ENCODE data around the gene GPC3. TPM values are rescaled to one million over a fixed set of nuclear protein-coding genes. Genes with fewer than 3 reads are reported as not detected.

The GPC3 gene
- total and polyA plus RNA-seq, 4 donors = 8.3 to 270 (median 52.4) TPM

GRCh38 chrX:133689997-133690599, 295.3 kb downstream of the GPC3 start:
- H3K27me3 ChIP-seq (ENCODE audit: control insufficient read depth in 3 of 3, insufficient read depth in 3 of 3, low read length in 2 of 3) = peaks cover 0 to 25% (median 8%) of the 10 kb centered on the region in 3 donors
- H3K9me3 ChIP-seq (ENCODE audit: control insufficient read depth in 4 of 4, insufficient read depth in 3 of 4, low read length in 3 of 4) = no peaks in the 10 kb centered on the region
- H3K4me3 ChIP-seq = no peak overlapping the region
- no peaks in the 10 kb centered on the region for H3K4me1 ChIP-seq (ENCODE audit: control insufficient read depth in 5 of 5, insufficient read depth in 5 of 5, low read length in 5 of 5)
- H3K27ac ChIP-seq (ENCODE audit: low read depth in 1 of 2, low read length in 1 of 2) = no peak overlapping the region
- no peak for TF ChIP-seq CTCF (IDR thresholded peaks at IDR 0.05; ENCODE audit: control extremely low read depth, extremely low read depth)
- no peak for ATAC-seq (ENCODE audit: insufficient read depth, low FRiP score)
- no peak overlapping the region for H3K9ac ChIP-seq (ENCODE audit: insufficient read depth in 1 of 2, low read length in 2 of 2)
- H3K36me3 ChIP-seq (ENCODE audit: control insufficient read depth in 4 of 4, insufficient read depth in 4 of 4, low read length in 4 of 4) = peaks cover 0 to 4% (median under 1%) of the 10 kb centered on the region in 4 donors
- WGBS, 2 donors = 86 to 94% methylated on average over 1 of the region's 1 CpG
- no peak for DNase-seq

- Histone ChIP-seq H3K27me3 (ENCODE audit: control insufficient read depth in 3 of 3, insufficient read depth in 3 of 3, low read length in 2 of 3) (peaks cover 0 to 23% (median 0%) of the 10 kb centered on the region in 3 donors), H3K27ac (ENCODE audit: low read depth in 1 of 2, low read length in 1 of 2) (no peak overlapping the region), H3K4me1 (ENCODE audit: control insufficient read depth in 5 of 5, insufficient read depth in 5 of 5, low read length in 5 of 5) (no peaks in the 10 kb centered on the region), H3K9ac (ENCODE audit: insufficient read depth in 1 of 2, low read length in 2 of 2) (no peak overlapping the region), H3K36me3 (ENCODE audit: control insufficient read depth in 4 of 4, insufficient read depth in 4 of 4, low read length in 4 of 4) (peaks cover 0 to 2% (median under 1%) of the 10 kb centered on the region in 4 donors), H3K9me3 (ENCODE audit: control insufficient read depth in 4 of 4, insufficient read depth in 3 of 4, low read length in 3 of 4) (no peaks in the 10 kb centered on the region), H3K4me3 (no peak overlapping the region)
- no peak for ATAC-seq (ENCODE audit: insufficient read depth, low FRiP score)
- TF ChIP-seq CTCF (IDR thresholded peaks at IDR 0.05; ENCODE audit: control extremely low read depth, extremely low read depth) = no peak
- WGBS, 2 donors = 31 to 47% methylated on average over 3 of the region's 3 CpGs
- DNase-seq = no peak
These were observed 299.6 kb downstream of the GPC3 start for GRCh38 chrX:133685822-133686221.

GRCh38 chrX:133681897-133682296, 303.5 kb downstream of the GPC3 start:
- DNase-seq (no peak), ATAC-seq (ENCODE audit: insufficient read depth, low FRiP score) (no peak)
- no peak overlapping the region for H3K9ac ChIP-seq (ENCODE audit: insufficient read depth in 1 of 2, low read length in 2 of 2)
- H3K36me3 ChIP-seq (ENCODE audit: control insufficient read depth in 4 of 4, insufficient read depth in 4 of 4, low read length in 4 of 4) = peaks cover 0 to 4% (median 0%) of the 10 kb centered on the region in 4 donors
- no peak overlapping the region for H3K27ac ChIP-seq (ENCODE audit: low read depth in 1 of 2, low read length in 1 of 2)
- H3K4me1 ChIP-seq (ENCODE audit: control insufficient read depth in 5 of 5, insufficient read depth in 5 of 5, low read length in 5 of 5) = no peaks in the 10 kb centered on the region
- 53 to 70% methylated on average over 6 of the region's 6 CpGs for WGBS, 2 donors
- no peaks in the 10 kb centered on the region for H3K9me3 ChIP-seq (ENCODE audit: control insufficient read depth in 4 of 4, insufficient read depth in 3 of 4, low read length in 3 of 4)
- H3K27me3 ChIP-seq (ENCODE audit: control insufficient read depth in 3 of 3, insufficient read depth in 3 of 3, low read length in 2 of 3) = peaks cover 0 to 19% (median 14%) of the 10 kb centered on the region in 3 donors
- H3K4me3 ChIP-seq = no peak overlapping the region
- TF ChIP-seq CTCF (IDR thresholded peaks at IDR 0.05; ENCODE audit: control extremely low read depth, extremely low read depth) = no peak

GRCh38 chrX:133681421-133681820, 304.0 kb downstream of the GPC3 start:
- peaks cover 0 to 4% (median 0%) of the 10 kb centered on the region in 4 donors for H3K36me3 ChIP-seq (ENCODE audit: control insufficient read depth in 4 of 4, insufficient read depth in 4 of 4, low read length in 4 of 4)
- DNase-seq (no peak), ATAC-seq (ENCODE audit: insufficient read depth, low FRiP score) (no peak)
- H3K9me3 ChIP-seq (ENCODE audit: control insufficient read depth in 4 of 4, insufficient read depth in 3 of 4, low read length in 3 of 4) = no peaks in the 10 kb centered on the region
- H3K4me1 ChIP-seq (ENCODE audit: control insufficient read depth in 5 of 5, insufficient read depth in 5 of 5, low read length in 5 of 5) = no peaks in the 10 kb centered on the region
- 34 to 55% methylated on average over 3 of the region's 3 CpGs for whole genome bisulfite sequencing, 2 donors
- no peak for TF ChIP-seq CTCF (IDR thresholded peaks at IDR 0.05; ENCODE audit: control extremely low read depth, extremely low read depth)
- H3K27ac ChIP-seq (ENCODE audit: low read depth in 1 of 2, low read length in 1 of 2) = no peak overlapping the region
- H3K9ac ChIP-seq (ENCODE audit: insufficient read depth in 1 of 2, low read length in 2 of 2) = no peak overlapping the region
- peaks cover 0 to 16% (median 14%) of the 10 kb centered on the region in 3 donors for H3K27me3 ChIP-seq (ENCODE audit: control insufficient read depth in 3 of 3, insufficient read depth in 3 of 3, low read length in 2 of 3)
- no peak overlapping the region for H3K4me3 ChIP-seq
